Ovary (tissue), 9 donors: Measurements from ENCODE around the gene INTS6. TPM values are rescaled to one million over a fixed set of nuclear protein-coding genes. Genes with fewer than 3 reads are reported as not detected.

Experiments
- DNase-seq, 5 donors: peaks; one replicate each; pipeline ENCODE4 v3.0.0-alpha.2; 2019 to 2020
- H3K27ac ChIP-seq, 2 donors: fragments of 200-600 bp; one replicate each; pipeline versions ENCODE4 v1.5.1 to v1.8.0; 2019 to 2022
- H3K27me3 ChIP-seq: fragments of 200-600 bp; one replicate; pipeline ENCODE4 v1.8.0; 2022
- H3K36me3 ChIP-seq: fragments of 200-600 bp; sonication (generic); one replicate; pipeline ENCODE4 v1.5.1; 2019
- H3K4me1 ChIP-seq: one replicate; pipeline ENCODE4 v1.8.1; 2013; ENCODE audit warnings: mild to moderate bottlenecking, moderate library complexity; ENCODE audit not compliant: insufficient read depth
- H3K4me3 ChIP-seq: fragments of 200-600 bp; sonication (generic); one replicate; pipeline ENCODE4 v1.5.1; 2017
- H3K9me3 ChIP-seq, 2 donors: fragments of 200-600 bp in 1 of 2; sonication (generic) in 1 of 2; one replicate each; pipeline versions ENCODE4 v1.5.1 to v1.8.1; 2013 to 2019; ENCODE audit warnings: mild to moderate bottlenecking in 1 of 2, moderate library complexity in 1 of 2
- CTCF ChIP-seq, 3 donors: fragments of 450-650 bp in 2 of 3; fragments of 200-600 bp in 1 of 3; IDR thresholded peaks; one replicate each; pipeline versions ENCODE4 v1.5.1 to v1.8.0; 2016 to 2022; ENCODE audit warnings: antibody characterized with exemption in 3 of 3, mild to moderate bottlenecking in 1 of 3
- EP300 ChIP-seq: sonication (generic); formaldehyde crosslinking; IDR thresholded peaks from one replicate; pipeline ENCODE4 v1.6.1; 2017; ENCODE audit warnings: antibody characterized with exemption
- POLR2A ChIP-seq: fragments of 450-650 bp; IDR thresholded peaks from one replicate; pipeline ENCODE4 v1.6.1; 2017; ENCODE audit warnings: antibody characterized with exemption, mild to moderate bottlenecking, moderate library complexity
- WGBS, 3 donors: extraction: QIAGEN DNeasy Blood & Tissue Kit in 1 of 3; methylation state at CpG; one replicate each; pipeline versions ENCODE4 v1.1.5 to v1.1.7; 2013 to 2017; 5-methylcytosine and 5-hydroxymethylcytosine counted together
- intact Hi-C, 4 donors: fragments of 100-400 bp; cut with DNase I; formaldehyde crosslinking; loops; one replicate each; pipeline versions ENCODE4 v1.11.0 to v1.15.1; 2022 to 2023
- polyA plus RNA-seq, 2 donors: library from polyadenylated mRNA; stranded (reverse); fragments of 200-250 nt in 1 of 2; fragments of 350-450 nt in 1 of 2; fragmentation: Illumina TruSeq in 1 of 2; extraction: RNeasy Lipid Tissue Mini Kit (QIAGEN cat#74804) in 1 of 2; gene quantifications; one replicate each; pipeline ENCODE4 v1.2.3, GENCODE V29; 2013 to 2014
- total RNA-seq, 7 donors: library from RNA; depleted of rRNA in 2 of 7; stranded (reverse); fragments of >200 nt in 2 of 7; fragmentation: NEBNext Ultra II Directional in 3 of 7; extraction: Animal tissue kit (Norgen Biotek cat#: 25700) in 3 of 7; gene quantifications; one replicate each; pipeline versions ENCODE4 v1.1.0 to v1.2.4, GENCODE V29; 2016 to 2023
- donor health status: DM: no; HTN: no; CAD: no; lungs with moderate emphysema.
- donor health status: DM: no; HTN: no; CAD: no.
- donor health status: Bipolar disorder and iron deficiency.
- donor health status: DM: yes; HTN: yes; CAD: no.
- donor health status: DM: no; HTN: no; CAD: no.
- donor health status: DM: yes; HTN: yes; CAD: no.

Gene INTS6
- total and polyA plus RNA-seq, 9 donors: 11.2 to 38.9 (median 29.2) TPM

- no peaks in the 10 kb centered on the region for H3K27me3 ChIP-seq
- WGBS, 3 donors: 93 to 97% (median 93%) methylated on average over 2 of the region's 2 CpGs
- H3K36me3 ChIP-seq: no peaks in the 10 kb centered on the region
- H3K4me3 ChIP-seq: no peak overlapping the region
- intact Hi-C loops: no loop called here
- H3K27ac ChIP-seq: no peak overlapping the region
- DNase-seq: no peak
- TF ChIP-seq POLR2A: no peak
- TF ChIP-seq EP300: no peak
- TF ChIP-seq CTCF (IDR thresholded peaks at IDR 0.05): no peak
- H3K4me1 ChIP-seq: no peaks in the 10 kb centered on the region
- no peaks in the 10 kb centered on the region for H3K9me3 ChIP-seq
Measured at GRCh38 chr13:51370116-51370515, 82.7 kb downstream of the INTS6 start.

- Histone ChIP-seq H3K9me3 (no peaks in the 10 kb centered on the region), H3K4me1 (no peaks in the 10 kb centered on the region), H3K27me3 (no peaks in the 10 kb centered on the region), H3K4me3 (no peak overlapping the region), H3K36me3 (no peaks in the 10 kb centered on the region), H3K27ac (no peak overlapping the region)
- no peak for DNase-seq
- 81 to 91% (median 87%) methylated on average over 3 of the region's 3 CpGs for WGBS, 3 donors
- intact Hi-C loops: no loop called here
- TF ChIP-seq POLR2A (no peak), CTCF (IDR thresholded peaks at IDR 0.05) (no peak)
Measured at GRCh38 chr13:51364404-51365008, 88.3 kb downstream of the INTS6 start.

- no peaks in the 10 kb centered on the region for H3K36me3 ChIP-seq
- no peaks in the 10 kb centered on the region for H3K4me1 ChIP-seq
- no peak overlapping the region for H3K4me3 ChIP-seq
- no peak for DNase-seq
- H3K27me3 ChIP-seq: no peaks in the 10 kb centered on the region
- TF ChIP-seq EP300: no peak
- no peak for TF ChIP-seq POLR2A
- no peak for TF ChIP-seq CTCF (IDR thresholded peaks at IDR 0.05)
- intact Hi-C loops: no loop called here
- H3K9me3 ChIP-seq: no peaks in the 10 kb centered on the region
- H3K27ac ChIP-seq: no peak overlapping the region
Measured at GRCh38 chr13:51363625-51364024, 89.2 kb downstream of the INTS6 start.

GRCh38 chr13:51361106-51361505 lies 91.7 kb downstream of the INTS6 start:
- Histone ChIP-seq H3K4me3 (no peak overlapping the region), H3K9me3 (no peaks in the 10 kb centered on the region), H3K27ac (no peak overlapping the region), H3K4me1 (no peaks in the 10 kb centered on the region), H3K36me3 (no peaks in the 10 kb centered on the region), H3K27me3 (no peaks in the 10 kb centered on the region)
- intact Hi-C loops: no loop called here
- no peak for DNase-seq
- TF ChIP-seq CTCF (IDR thresholded peaks at IDR 0.05): no peak

GRCh38 chr13:51360489-51360888 lies 92.3 kb downstream of the INTS6 start:
- intact Hi-C loops: no loop called here
- H3K4me3 ChIP-seq: no peak overlapping the region
- TF ChIP-seq EP300 (no peak), POLR2A (no peak), CTCF (IDR thresholded peaks at IDR 0.05) (no peak)
- no peak overlapping the region for H3K27ac ChIP-seq
- H3K27me3 ChIP-seq: no peaks in the 10 kb centered on the region
- DNase-seq: no peak
- 91 to 95% (median 93%) methylated on average over 1 of the region's 1 CpG for WGBS, 3 donors
- no peaks in the 10 kb centered on the region for H3K4me1 ChIP-seq
- H3K36me3 ChIP-seq: no peaks in the 10 kb centered on the region
- H3K9me3 ChIP-seq: no peaks in the 10 kb centered on the region
